Measurements from ENCODE around the gene ZNF492. TPM values are rescaled to one million over a fixed set of nuclear protein-coding genes. Genes with fewer than 3 reads are reported as not detected.

The ZNF492 gene
- total and polyA plus RNA-seq, 5 donors from 2014 or later: 0.05 to 1.2 (median 0.15) TPM

DNA sequence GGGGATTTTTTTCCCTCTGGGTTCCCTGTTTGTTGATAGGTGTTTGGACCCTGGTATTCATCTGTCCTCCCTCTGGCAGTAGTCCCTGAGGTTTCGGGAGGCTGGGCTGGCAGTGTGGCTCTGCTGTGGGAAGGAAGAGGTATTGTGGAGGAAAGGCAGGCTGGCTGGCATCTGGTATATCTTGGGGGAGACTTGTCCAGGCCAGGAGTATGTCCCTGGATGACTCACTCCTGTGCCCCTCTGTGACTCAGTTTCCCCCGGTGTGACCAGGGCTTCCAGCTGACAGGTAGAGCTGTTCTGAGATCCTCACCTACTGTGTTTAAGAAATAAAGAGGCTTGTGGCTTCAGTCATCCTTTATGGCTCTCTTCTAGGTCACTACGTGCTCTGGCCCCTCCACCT is 14.2 kb upstream of the ZNF492 start:
- peaks cover 0 to 2% (median 0%) of the 10 kb centered on the region in 4 donors for H3K4me1 Mint-ChIP-seq
- ATAC-seq (ENCODE audit: low read depth in 2 of 2): no peak
- H3K4me3 Mint-ChIP-seq: no peak overlapping the region
- H3K9me3 Mint-ChIP-seq: peaks cover 0 to 16% (median 4%) of the 10 kb centered on the region in 7 donors
- Histone ChIP-seq H3K9me3 (ENCODE audit: control insufficient read depth in 2 of 2, low read length in 2 of 2) (peaks cover 4 to 18% of the 10 kb centered on the region in 2 experiments), H3K4me1 (ENCODE audit: control insufficient read depth, insufficient read depth, low read length, poor library complexity, severe bottlenecking) (no peaks in the 10 kb centered on the region), H3K27ac (ENCODE audit: insufficient read depth, low read length, poor library complexity, severe bottlenecking) (no peak overlapping the region), H3K27me3 (ENCODE audit: control insufficient read depth, insufficient read depth, low read length) (no peaks in the 10 kb centered on the region), H3K36me3 (ENCODE audit: control insufficient read depth, insufficient read depth, low read length) (no peaks in the 10 kb centered on the region), H3K4me3 (ENCODE audit: low read depth, low read length) (no peak overlapping the region)
- H3K27me3 Mint-ChIP-seq: no peaks in the 10 kb centered on the region
- H3K27ac Mint-ChIP-seq: no peak overlapping the region
- H3K36me3 Mint-ChIP-seq: no peaks in the 10 kb centered on the region
- DNase-seq: no peak

- no peaks in the 10 kb centered on the region for H3K36me3 ChIP-seq (ENCODE audit: control insufficient read depth, insufficient read depth, low read length)
- Mint-ChIP-seq H3K4me3 (no peak overlapping the region), H3K36me3 (no peaks in the 10 kb centered on the region), H3K4me1 (peaks cover 0 to 2% (median 0%) of the 10 kb centered on the region in 4 donors), H3K27me3 (no peaks in the 10 kb centered on the region), H3K9me3 (peaks cover 0 to 14% (median 4%) of the 10 kb centered on the region in 7 donors), H3K27ac (no peak overlapping the region)
- peaks cover 4 to 18% of the 10 kb centered on the region in 2 experiments for H3K9me3 ChIP-seq (ENCODE audit: control insufficient read depth in 2 of 2, low read length in 2 of 2)
- no peak overlapping the region for H3K27ac ChIP-seq (ENCODE audit: insufficient read depth, low read length, poor library complexity, severe bottlenecking)
- ATAC-seq (ENCODE audit: low read depth in 2 of 2) (no peak), DNase-seq (no peak)
- no peaks in the 10 kb centered on the region for H3K4me1 ChIP-seq (ENCODE audit: control insufficient read depth, insufficient read depth, low read length, poor library complexity, severe bottlenecking)
- H3K27me3 ChIP-seq (ENCODE audit: control insufficient read depth, insufficient read depth, low read length): no peaks in the 10 kb centered on the region
- no peak overlapping the region for H3K4me3 ChIP-seq (ENCODE audit: low read depth, low read length)
Observed at GRCh38 chr19:22620401-22620800, 13.7 kb upstream of the ZNF492 start.

- H3K9me3 ChIP-seq (ENCODE audit: control insufficient read depth in 2 of 2, low read length in 2 of 2): peaks cover 4 to 18% of the 10 kb centered on the region in 2 experiments
- no peak overlapping the region for H3K27ac Mint-ChIP-seq
- H3K36me3 Mint-ChIP-seq: no peaks in the 10 kb centered on the region
- H3K36me3 ChIP-seq (ENCODE audit: control insufficient read depth, insufficient read depth, low read length): no peaks in the 10 kb centered on the region
- H3K27me3 Mint-ChIP-seq: no peaks in the 10 kb centered on the region
- H3K4me3 Mint-ChIP-seq: no peak overlapping the region
- H3K27me3 ChIP-seq (ENCODE audit: control insufficient read depth, insufficient read depth, low read length): no peaks in the 10 kb centered on the region
- DNase-seq (no peak), ATAC-seq (ENCODE audit: low read depth in 2 of 2) (no peak)
- H3K9me3 Mint-ChIP-seq: peaks cover 0 to 12% (median 4%) of the 10 kb centered on the region in 7 donors
- H3K4me1 ChIP-seq (ENCODE audit: control insufficient read depth, insufficient read depth, low read length, poor library complexity, severe bottlenecking): no peaks in the 10 kb centered on the region
- peaks cover 0 to 2% (median 0%) of the 10 kb centered on the region in 4 donors for H3K4me1 Mint-ChIP-seq
- H3K27ac ChIP-seq (ENCODE audit: insufficient read depth, low read length, poor library complexity, severe bottlenecking): no peak overlapping the region
- H3K4me3 ChIP-seq (ENCODE audit: low read depth, low read length): no peak overlapping the region
Observed at GRCh38 chr19:22620912-22621311, 13.2 kb upstream of the ZNF492 start.

DNA sequence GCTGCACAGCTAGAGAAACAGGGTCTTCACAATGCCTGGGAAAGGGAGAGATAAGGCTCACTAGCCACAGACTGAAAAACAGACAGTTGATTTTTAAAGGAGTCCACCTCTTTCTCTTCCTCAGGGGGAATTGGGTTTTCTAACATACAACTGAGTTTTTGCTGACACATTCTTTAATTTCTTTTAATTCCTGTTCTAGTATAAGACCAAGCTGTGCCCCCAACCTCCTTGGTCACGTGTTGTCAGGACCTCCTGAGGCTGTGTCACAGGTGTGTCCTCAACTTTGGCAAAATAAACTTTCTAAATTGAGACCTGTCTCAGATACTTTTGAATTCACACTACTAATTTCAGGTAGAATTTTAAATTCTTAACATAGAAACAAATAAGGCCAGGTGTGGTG is 12.1 kb upstream of the ZNF492 start:
- H3K27me3 ChIP-seq (ENCODE audit: control insufficient read depth, insufficient read depth, low read length): no peaks in the 10 kb centered on the region
- H3K27me3 Mint-ChIP-seq: no peaks in the 10 kb centered on the region
- no peaks in the 10 kb centered on the region for H3K36me3 Mint-ChIP-seq
- peaks cover 0 to 8% (median 4%) of the 10 kb centered on the region in 7 donors for H3K9me3 Mint-ChIP-seq
- H3K36me3 ChIP-seq (ENCODE audit: control insufficient read depth, insufficient read depth, low read length): no peaks in the 10 kb centered on the region
- ATAC-seq (ENCODE audit: low read depth in 2 of 2) (no peak), DNase-seq (no peak)
- no peak overlapping the region for H3K4me3 Mint-ChIP-seq
- no peak overlapping the region for H3K27ac ChIP-seq (ENCODE audit: insufficient read depth, low read length, poor library complexity, severe bottlenecking)
- H3K4me1 Mint-ChIP-seq: peaks cover 0 to 2% (median 0%) of the 10 kb centered on the region in 4 donors
- H3K27ac Mint-ChIP-seq: no peak overlapping the region
- H3K4me1 ChIP-seq (ENCODE audit: control insufficient read depth, insufficient read depth, low read length, poor library complexity, severe bottlenecking): no peaks in the 10 kb centered on the region
- H3K9me3 ChIP-seq (ENCODE audit: control insufficient read depth in 2 of 2, low read length in 2 of 2): peaks cover 4 to 20% of the 10 kb centered on the region in 2 experiments
- no peak overlapping the region for H3K4me3 ChIP-seq (ENCODE audit: low read depth, low read length)

DNA sequence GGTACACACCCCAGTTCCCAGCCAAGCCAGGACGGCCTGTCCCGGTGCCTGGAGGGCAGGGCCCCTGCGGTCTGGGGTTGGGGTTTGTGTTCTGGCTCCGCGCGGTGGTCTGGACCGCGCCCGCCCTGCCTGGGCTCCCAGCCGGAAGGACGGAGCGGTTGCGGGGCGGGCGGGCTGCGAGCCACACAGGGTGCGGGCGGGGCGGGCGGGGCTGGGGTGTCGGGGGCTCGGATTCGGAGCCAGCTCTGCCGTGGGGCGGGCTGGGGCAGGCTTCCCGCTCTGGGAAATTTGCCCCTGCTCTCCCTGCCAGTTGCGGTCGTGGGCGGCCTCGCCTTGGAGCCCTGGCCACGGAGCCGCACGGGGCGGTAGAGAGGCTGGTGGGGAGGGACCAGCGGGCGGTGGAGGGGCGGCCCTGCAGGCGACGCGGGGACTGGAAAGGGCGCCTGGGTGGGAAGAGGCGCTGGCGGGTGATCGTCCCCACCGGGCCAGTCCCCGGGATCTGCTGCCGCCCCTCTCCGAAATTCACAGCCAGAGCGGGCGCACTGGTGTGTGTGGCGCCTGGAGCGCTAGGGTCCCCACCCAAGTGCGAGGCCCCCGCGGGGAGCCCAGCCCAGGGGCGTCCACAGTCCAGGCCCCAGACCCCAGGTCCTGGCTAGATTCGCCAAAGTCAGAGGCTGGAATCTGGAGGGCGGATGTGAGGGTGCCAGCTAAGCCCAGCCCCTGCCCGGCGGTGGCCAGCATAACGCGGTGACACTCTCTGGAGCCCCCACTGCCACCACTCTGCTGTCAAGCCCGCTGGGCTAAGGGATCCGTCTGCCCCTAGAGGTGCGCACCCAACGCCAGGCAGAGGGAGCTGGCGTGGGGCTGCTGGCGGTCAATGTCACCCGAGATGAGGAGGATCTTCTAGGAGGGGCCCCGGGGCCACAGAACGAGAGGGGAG is 11.0 kb upstream of the ZNF492 start:
- Histone ChIP-seq H3K4me3 (ENCODE audit: low read depth, low read length) (no peak overlapping the region), H3K9me3 (ENCODE audit: control insufficient read depth in 2 of 2, low read length in 2 of 2) (peaks cover 4 to 23% of the 10 kb centered on the region in 2 experiments), H3K36me3 (ENCODE audit: control insufficient read depth, insufficient read depth, low read length) (no peaks in the 10 kb centered on the region), H3K27me3 (ENCODE audit: control insufficient read depth, insufficient read depth, low read length) (no peaks in the 10 kb centered on the region), H3K4me1 (ENCODE audit: control insufficient read depth, insufficient read depth, low read length, poor library complexity, severe bottlenecking) (no peaks in the 10 kb centered on the region), H3K27ac (ENCODE audit: insufficient read depth, low read length, poor library complexity, severe bottlenecking) (no peak overlapping the region)
- H3K27ac Mint-ChIP-seq: no peak overlapping the region
- DNase-seq: no peak
- H3K27me3 Mint-ChIP-seq: no peaks in the 10 kb centered on the region
- H3K9me3 Mint-ChIP-seq: peaks cover 0 to 9% (median 4%) of the 10 kb centered on the region in 7 donors
- H3K4me3 Mint-ChIP-seq: no peak overlapping the region
- peaks cover 2% of the 10 kb centered on the region for H3K36me3 Mint-ChIP-seq
- ATAC-seq (ENCODE audit: low read depth in 2 of 2): no peak
- H3K4me1 Mint-ChIP-seq: peaks cover 0 to 2% (median 0%) of the 10 kb centered on the region in 4 donors

- no peak overlapping the region for H3K4me3 Mint-ChIP-seq
- H3K9me3 Mint-ChIP-seq: peaks cover 0 to 8% (median 4%) of the 10 kb centered on the region in 7 donors
- ATAC-seq (ENCODE audit: low read depth in 2 of 2): no peak
- H3K27me3 ChIP-seq (ENCODE audit: control insufficient read depth, insufficient read depth, low read length): no peaks in the 10 kb centered on the region
- H3K4me1 Mint-ChIP-seq: peaks cover 0 to 2% (median 0%) of the 10 kb centered on the region in 4 donors
- H3K27me3 Mint-ChIP-seq: no peaks in the 10 kb centered on the region
- no peaks in the 10 kb centered on the region for H3K36me3 ChIP-seq (ENCODE audit: control insufficient read depth, insufficient read depth, low read length)
- no peak overlapping the region for H3K27ac ChIP-seq (ENCODE audit: insufficient read depth, low read length, poor library complexity, severe bottlenecking)
- peaks cover 3% of the 10 kb centered on the region for H3K36me3 Mint-ChIP-seq
- peaks cover 4 to 23% of the 10 kb centered on the region in 2 experiments for H3K9me3 ChIP-seq (ENCODE audit: control insufficient read depth in 2 of 2, low read length in 2 of 2)
- H3K27ac Mint-ChIP-seq: no peak overlapping the region
- H3K4me1 ChIP-seq (ENCODE audit: control insufficient read depth, insufficient read depth, low read length, poor library complexity, severe bottlenecking): no peaks in the 10 kb centered on the region
- DNase-seq: no peak
- no peak overlapping the region for H3K4me3 ChIP-seq (ENCODE audit: low read depth, low read length)
Observed at GRCh38 chr19:22623841-22624221, 10.3 kb upstream of the ZNF492 start.

DNA sequence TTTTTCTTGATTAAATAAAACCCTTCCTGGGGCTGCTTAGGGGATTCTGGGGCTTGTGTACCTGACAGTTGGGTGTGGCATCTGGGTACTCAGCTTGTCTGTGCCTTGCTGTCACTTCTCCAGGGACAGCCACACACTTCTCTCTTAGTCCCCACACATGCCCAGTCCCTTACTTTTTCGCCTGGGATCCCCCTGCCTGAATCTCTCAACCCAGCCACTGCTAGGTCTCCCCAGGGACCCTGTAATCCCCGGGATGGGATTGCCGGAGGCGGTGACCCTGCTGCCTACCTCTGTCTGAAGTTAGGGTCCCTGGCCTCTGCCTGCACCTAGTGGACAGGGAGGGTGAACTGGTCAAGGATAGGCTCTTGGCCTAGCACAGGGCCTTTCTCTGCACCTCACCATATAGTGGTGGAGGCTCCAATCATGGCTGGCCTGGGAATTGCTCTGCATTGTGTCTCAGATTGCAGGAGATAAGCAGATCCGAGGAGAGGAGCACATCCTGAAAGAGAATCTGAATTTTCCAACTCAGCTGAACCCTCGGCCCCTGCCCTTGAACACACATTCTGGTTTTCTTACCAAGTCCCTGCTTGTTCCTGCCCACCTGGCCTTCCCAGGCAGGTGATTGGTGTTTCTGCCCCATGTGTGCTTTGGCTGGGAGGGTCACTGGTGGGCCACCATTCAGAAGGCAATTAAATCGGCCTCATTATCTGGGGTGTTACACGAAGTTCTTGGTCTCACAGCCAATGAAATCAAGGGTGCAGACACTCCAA is 8.7 kb upstream of the ZNF492 start:
- peaks cover 0 to 6% (median 0%) of the 10 kb centered on the region in 7 donors for H3K9me3 Mint-ChIP-seq
- Histone ChIP-seq H3K4me1 (ENCODE audit: control insufficient read depth, insufficient read depth, low read length, poor library complexity, severe bottlenecking) (no peaks in the 10 kb centered on the region), H3K9me3 (ENCODE audit: control insufficient read depth in 2 of 2, low read length in 2 of 2) (peaks cover 4 to 22% of the 10 kb centered on the region in 2 experiments), H3K27me3 (ENCODE audit: control insufficient read depth, insufficient read depth, low read length) (no peaks in the 10 kb centered on the region), H3K4me3 (ENCODE audit: low read depth, low read length) (no peak overlapping the region), H3K27ac (ENCODE audit: insufficient read depth, low read length, poor library complexity, severe bottlenecking) (no peak overlapping the region), H3K36me3 (ENCODE audit: control insufficient read depth, insufficient read depth, low read length) (no peaks in the 10 kb centered on the region)
- no peaks in the 10 kb centered on the region for H3K4me1 Mint-ChIP-seq
- ATAC-seq (ENCODE audit: low read depth in 2 of 2): no peak
- H3K36me3 Mint-ChIP-seq: peaks cover 3% of the 10 kb centered on the region
- DNase-seq: no peak
- H3K4me3 Mint-ChIP-seq: no peak overlapping the region
- H3K27ac Mint-ChIP-seq: no peak overlapping the region
- H3K27me3 Mint-ChIP-seq: no peaks in the 10 kb centered on the region
